Karpas-422 (cell line): ENCODE data around the gene PRR19. TPM values are rescaled to one million over a fixed set of nuclear protein-coding genes. Genes with fewer than 3 reads are reported as not detected.

Experiments
- DNase-seq: peaks from one replicate; pipeline ENCODE4 v3.0.0-alpha.2; 2015
- H2AFZ ChIP-seq: fragments of 200-600 bp; sonication (generic); 2 replicates; pipeline ENCODE4 v1.6.1; 2014; ENCODE audit warnings: antibody characterized with exemption, low read length, mixed read lengths
- H3K27ac ChIP-seq: fragments of 200-600 bp; sonication (generic); 2 replicates; pipeline ENCODE4 v1.5.1; 2014; ENCODE audit warnings: mild to moderate bottlenecking, low read length, moderate library complexity
- H3K27me3 ChIP-seq: fragments of 200-600 bp; sonication (generic); 2 replicates; pipeline ENCODE4 v1.6.1; 2014; ENCODE audit warnings: low read length, mixed read lengths
- H3K36me3 ChIP-seq: fragments of 200-600 bp; sonication (generic); 2 replicates; pipeline ENCODE4 v1.6.1; 2014; ENCODE audit warnings: low read length, mixed read lengths; ENCODE audit not compliant: insufficient read depth
- H3K4me1 ChIP-seq: fragments of 200-600 bp; sonication (generic); 2 replicates; pipeline ENCODE4 v1.6.1; 2014; ENCODE audit warnings: mild to moderate bottlenecking, low read length, mixed read lengths
- H3K4me2 ChIP-seq: fragments of 200-600 bp; sonication (generic); 2 replicates; pipeline ENCODE4 v1.6.1; 2014; ENCODE audit warnings: low read length, low read depth, mild to moderate bottlenecking; ENCODE audit not compliant: poor library complexity, severe bottlenecking
- H3K4me3 ChIP-seq: fragments of 200-600 bp; sonication (generic); 2 replicates; pipeline ENCODE4 v1.5.1; 2014; ENCODE audit warnings: mild to moderate bottlenecking, antibody characterized with exemption, low read length, mixed read lengths
- H3K79me2 ChIP-seq: fragments of 200-600 bp; sonication (generic); 2 replicates; pipeline ENCODE4 v1.6.1; 2014; ENCODE audit warnings: mild to moderate bottlenecking, low read length, mixed read lengths
- H3K9ac ChIP-seq: fragments of 200-600 bp; sonication (generic); 2 replicates; pipeline ENCODE4 v1.6.0; 2014; ENCODE audit warnings: low read length
- H3K9me2 ChIP-seq: fragments of 200-600 bp; sonication (generic), shearing (Covaris generic); replicated peaks from 2 replicates; pipeline ENCODE4 v1.6.0; 2014; ENCODE audit warnings: mild to moderate bottlenecking, low read length, moderate library complexity; ENCODE audit not compliant: insufficient read depth
- H3K9me3 ChIP-seq: fragments of 300-700, 200-600 bp; sonication (generic); 2 replicates; pipeline ENCODE4 v1.6.1; 2014; ENCODE audit warnings: low read length, mixed read lengths
- H4K20me1 ChIP-seq: fragments of 200-600 bp; sonication (generic); 2 replicates; pipeline ENCODE4 v1.6.1; 2014; ENCODE audit warnings: mild to moderate bottlenecking, antibody characterized with exemption, low read length, low read depth; ENCODE audit not compliant: insufficient read depth
- total RNA-seq: library from RNA; depleted of rRNA; stranded (reverse); fragments of >200 nt; shearing (Covaris generic); gene quantifications from 2 replicates; pipeline ENCODE4 v1.2.3, GENCODE V29; 2014; ENCODE audit warnings: low replicate concordance; rRNA removed

PRR19 gene
- total RNA-seq, result 0.25 and 1.2 TPM in 2 replicates

DNA sequence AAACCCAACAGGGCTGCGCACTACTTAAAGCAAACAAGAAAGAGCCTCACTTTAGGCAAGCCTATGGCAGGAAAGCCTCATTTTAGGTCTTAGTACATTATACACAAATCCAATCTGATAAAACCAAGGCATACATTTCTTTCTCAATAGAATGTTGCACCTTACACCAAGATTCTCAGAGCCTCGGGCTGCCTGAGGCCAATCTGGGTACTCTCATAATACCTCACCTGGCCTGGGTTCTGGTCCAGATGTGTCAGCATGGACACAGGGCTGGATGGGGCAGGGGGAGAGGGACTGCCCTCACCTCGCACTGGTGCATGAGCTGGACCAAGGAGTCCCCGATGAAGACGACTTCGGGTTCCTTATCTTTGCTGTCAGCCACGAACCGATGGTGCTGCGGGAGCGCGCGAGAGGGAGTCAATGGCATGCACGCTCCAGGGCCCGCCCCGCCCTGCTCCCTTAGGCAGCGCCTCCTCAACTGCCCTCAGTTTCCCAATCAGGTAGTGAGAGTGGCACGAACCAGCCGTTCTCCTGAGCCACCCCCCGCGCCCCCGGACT is at the start of gene PRR19:
TSS of gene PRR19 (plus strand) at position 487 of the 558 bp plus-strand sequence. CDS start 7,453 bp downstream, outside the sequence.
- DNase-seq, result peak; percentile 62

DNA sequence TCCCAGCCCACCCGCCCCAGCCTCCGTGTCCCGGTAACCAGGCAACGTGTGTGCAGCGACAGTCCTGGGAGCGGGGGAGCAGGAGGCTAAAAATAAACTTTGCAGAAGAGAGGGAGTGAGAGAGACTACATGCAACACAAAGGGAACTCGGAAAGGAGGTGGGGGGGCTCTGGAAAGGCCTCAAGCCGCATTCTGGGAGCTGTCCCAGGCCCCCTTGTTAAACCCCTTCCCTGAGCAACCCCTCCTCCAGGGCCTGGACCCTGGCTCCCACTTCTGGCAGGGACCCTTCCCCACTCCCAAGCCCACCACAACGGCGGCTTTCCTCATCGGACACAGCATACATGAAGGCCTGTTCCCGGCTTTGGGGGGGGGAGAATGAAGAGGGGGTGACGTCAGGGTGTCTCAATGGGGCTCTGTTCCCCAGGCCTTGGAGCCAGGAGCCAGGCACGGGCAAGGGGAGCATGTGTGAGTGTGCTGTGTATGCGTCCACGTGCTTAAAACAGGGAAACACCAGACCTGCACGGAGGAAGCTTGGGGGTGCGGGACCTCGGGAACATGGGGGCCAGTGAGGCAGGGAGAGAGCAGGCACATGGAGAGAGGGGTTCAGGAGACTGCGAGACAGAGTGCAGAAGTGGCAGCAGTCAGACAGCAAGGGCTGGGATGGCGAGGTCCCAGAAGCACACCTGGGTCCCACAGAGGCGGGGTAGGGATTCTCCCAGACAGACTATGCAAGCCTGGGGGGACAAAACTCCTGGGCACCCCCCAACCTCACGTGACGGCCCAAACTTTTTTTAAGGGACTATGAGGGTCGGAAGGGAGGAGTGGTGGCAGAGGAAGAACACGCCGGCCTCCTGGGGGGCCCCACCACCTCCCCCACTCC is 49.3 kb upstream of the PRR19 start:
- peaks cover 43% of the 10 kb centered on the region for H3K79me2 ChIP-seq
- no peak overlapping the region for H2AFZ ChIP-seq

More for the DNA sequence above, at the start of gene PRR19:
- Histone ChIP-seq H3K27me3 (no peaks in the 10 kb centered on the region), H3K79me2 (peaks cover 11% of the 10 kb centered on the region), H3K9ac (peak within 1 kb of the TSS; percentile 89), H3K4me1 (peaks cover 21% of the 10 kb centered on the region), H2AFZ (peak within 1 kb of the TSS; percentile 97), H3K4me2 (peak within 1 kb of the TSS; percentile 84), H3K36me3 (no peaks in the 10 kb centered on the region), H3K9me2 (no peaks in the 10 kb centered on the region), H3K27ac (peak within 1 kb of the TSS; percentile 66), H3K4me3 (peak within 1 kb of the TSS; percentile 77), H3K9me3 (no peaks in the 10 kb centered on the region), H4K20me1 (no peaks in the 10 kb centered on the region)

DNA sequence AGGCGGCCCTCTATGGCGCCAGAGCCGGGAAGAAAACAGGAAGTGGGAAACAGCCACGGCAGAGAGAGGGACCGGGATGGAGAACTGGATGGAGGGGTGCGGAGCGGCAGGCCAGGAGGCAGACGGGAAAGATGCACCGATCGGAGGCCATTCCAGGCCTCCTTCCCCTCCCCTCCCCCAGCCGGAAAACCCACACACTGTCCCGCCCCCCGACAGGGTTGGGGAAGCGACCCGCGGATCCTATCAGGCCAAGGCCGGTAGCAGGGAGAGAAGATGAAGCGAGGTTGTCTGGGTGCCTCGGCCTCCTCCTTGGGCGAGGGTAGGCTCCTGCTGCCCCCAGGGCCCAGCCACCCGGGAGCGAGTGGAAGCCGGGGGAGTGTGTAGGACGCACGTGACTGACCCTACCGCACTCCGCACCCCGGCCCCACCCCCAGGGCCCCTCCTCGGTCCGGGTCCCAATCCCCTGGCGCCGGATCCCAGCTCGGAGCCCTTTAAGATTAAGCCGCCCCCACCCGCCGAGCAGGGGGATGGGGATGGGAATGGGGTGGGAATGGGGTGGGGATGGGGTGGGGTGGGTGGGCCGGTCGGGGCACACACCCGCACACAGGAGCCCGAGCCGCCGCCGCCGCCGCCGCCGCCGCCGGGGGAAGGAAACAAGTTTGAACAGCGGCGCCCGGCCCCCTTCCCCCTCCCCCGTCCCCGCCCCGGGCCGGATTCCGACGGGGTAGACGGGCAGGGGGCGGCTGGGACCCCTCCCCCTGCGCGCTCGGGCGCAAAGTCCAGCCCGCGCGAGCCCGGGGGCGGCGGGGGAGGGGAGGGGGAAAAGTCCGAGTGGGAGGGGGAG is 48.5 kb upstream of the PRR19 start:
- peaks cover 18% of the 10 kb centered on the region for H4K20me1 ChIP-seq
- DNase-seq, result peak; percentile 75
- no peaks in the 10 kb centered on the region for H3K9me2 ChIP-seq
- 0 out of 2 replicates have a peak, but pooled peaks cover 7% of the 10 kb centered on the region for H3K36me3 ChIP-seq
- peak overlapping the region; percentile 86 for H3K4me2 ChIP-seq
- no peaks in the 10 kb centered on the region for H3K9me3 ChIP-seq
- H3K79me2 ChIP-seq, result peaks cover 43% of the 10 kb centered on the region
- H3K4me3 ChIP-seq, result peak overlapping the region; percentile 99
- peak overlapping the region; percentile 99 for H3K9ac ChIP-seq
- peaks cover 26% of the 10 kb centered on the region for H3K4me1 ChIP-seq
- no peaks in the 10 kb centered on the region for H3K27me3 ChIP-seq
- no peak overlapping the region for H2AFZ ChIP-seq
- peak overlapping the region; percentile 89 for H3K27ac ChIP-seq

More for the DNA sequence above, 49.3 kb upstream of the PRR19 start:
- H3K9me2 ChIP-seq, result no peaks in the 10 kb centered on the region
- peak overlapping the region; percentile 89 for H3K27ac ChIP-seq
- peaks cover 26% of the 10 kb centered on the region for H3K4me1 ChIP-seq
- H3K4me3 ChIP-seq, result peak overlapping the region; percentile 99
- DNase-seq, result no peak
- no peaks in the 10 kb centered on the region for H3K9me3 ChIP-seq
- H4K20me1 ChIP-seq, result peaks cover 18% of the 10 kb centered on the region
- peak overlapping the region; percentile 92 for H3K9ac ChIP-seq
- H3K4me2 ChIP-seq, result peak overlapping the region; percentile 86
- H3K27me3 ChIP-seq, result no peaks in the 10 kb centered on the region
- H3K36me3 ChIP-seq, result 0 out of 2 replicates have a peak, but pooled peaks cover 7% of the 10 kb centered on the region

DNA sequence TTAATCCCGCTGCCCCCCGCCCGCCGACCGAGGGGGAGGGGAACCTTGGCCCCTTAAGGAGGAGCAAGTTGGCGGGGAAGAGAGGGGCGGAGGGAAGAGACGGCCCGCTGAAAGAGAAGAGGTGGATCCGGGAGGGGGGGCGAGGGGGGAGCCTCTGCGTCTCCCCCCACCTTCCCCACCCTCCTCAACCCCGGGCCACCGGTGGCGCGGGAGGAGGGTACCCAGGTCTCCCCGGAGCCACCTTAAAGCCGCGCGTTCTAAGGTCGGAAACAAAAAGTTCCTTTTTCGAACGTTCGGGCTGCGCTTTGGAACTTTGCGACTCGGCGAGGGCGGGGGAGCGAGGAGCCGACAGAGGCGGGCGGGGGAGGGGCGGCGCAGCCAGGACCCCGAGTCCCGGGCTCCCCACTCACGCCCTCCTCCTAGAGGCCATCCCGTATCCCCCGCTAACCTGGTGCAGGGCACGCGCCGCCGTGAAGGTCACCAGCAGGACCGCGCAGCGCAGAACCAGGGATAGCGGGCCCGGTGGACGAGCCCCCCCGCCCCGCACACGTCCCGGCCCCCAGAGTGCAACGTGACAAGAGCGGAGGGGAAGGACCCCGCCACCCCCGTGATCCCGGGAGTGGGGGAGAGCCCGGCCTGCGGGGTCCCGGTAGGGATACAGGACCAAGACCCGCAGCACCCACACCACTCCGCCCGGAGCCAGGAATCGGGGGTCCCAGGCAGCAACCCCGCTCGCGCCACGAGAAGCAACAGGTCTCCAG is 47.7 kb upstream of the PRR19 start:
- peak overlapping the region; percentile 89 for H3K27ac ChIP-seq
- peaks cover 43% of the 10 kb centered on the region for H3K79me2 ChIP-seq
- no peaks in the 10 kb centered on the region for H3K27me3 ChIP-seq
- peak overlapping the region; percentile 84 for H3K4me2 ChIP-seq
- no peaks in the 10 kb centered on the region for H3K9me2 ChIP-seq
- peak; percentile 93 for DNase-seq
- H3K36me3 ChIP-seq, result 0 out of 2 replicates have a peak, but pooled peaks cover 7% of the 10 kb centered on the region
- peak overlapping the region; percentile 99 for H3K4me3 ChIP-seq
- H3K9ac ChIP-seq, result peak overlapping the region; percentile 99
- H3K4me1 ChIP-seq, result peaks cover 26% of the 10 kb centered on the region
- H2AFZ ChIP-seq, result no peak overlapping the region
- H3K9me3 ChIP-seq, result no peaks in the 10 kb centered on the region
- H4K20me1 ChIP-seq, result peaks cover 18% of the 10 kb centered on the region

- Histone ChIP-seq H3K9ac (peak within 1 kb of the TSS; percentile 99), H3K9me2 (no peaks in the 10 kb centered on the region), H3K27me3 (no peaks in the 10 kb centered on the region), H2AFZ (peak within 1 kb of the TSS; percentile 20; the same call in 1 of the 2 replicates), H3K4me3 (peak within 1 kb of the TSS; percentile 99), H3K36me3 (0 out of 2 replicates have a peak, but pooled peaks cover 7% of the 10 kb centered on the region), H3K4me1 (peaks cover 26% of the 10 kb centered on the region), H3K27ac (peak within 1 kb of the TSS; percentile 89), H3K9me3 (no peaks in the 10 kb centered on the region), H4K20me1 (peaks cover 18% of the 10 kb centered on the region), H3K4me2 (peak within 1 kb of the TSS; percentile 93), H3K79me2 (peaks cover 43% of the 10 kb centered on the region)
- DNase-seq, result peak; percentile 96
Measured at GRCh38 chr19:42254850-42255765, 46.8 kb upstream of the PRR19 start, which contains the start of gene ERF. TSS of gene ERF (minus strand) at chr19:42255128. CDS start at chr19:42254999, 129 bp downstream.

DNA sequence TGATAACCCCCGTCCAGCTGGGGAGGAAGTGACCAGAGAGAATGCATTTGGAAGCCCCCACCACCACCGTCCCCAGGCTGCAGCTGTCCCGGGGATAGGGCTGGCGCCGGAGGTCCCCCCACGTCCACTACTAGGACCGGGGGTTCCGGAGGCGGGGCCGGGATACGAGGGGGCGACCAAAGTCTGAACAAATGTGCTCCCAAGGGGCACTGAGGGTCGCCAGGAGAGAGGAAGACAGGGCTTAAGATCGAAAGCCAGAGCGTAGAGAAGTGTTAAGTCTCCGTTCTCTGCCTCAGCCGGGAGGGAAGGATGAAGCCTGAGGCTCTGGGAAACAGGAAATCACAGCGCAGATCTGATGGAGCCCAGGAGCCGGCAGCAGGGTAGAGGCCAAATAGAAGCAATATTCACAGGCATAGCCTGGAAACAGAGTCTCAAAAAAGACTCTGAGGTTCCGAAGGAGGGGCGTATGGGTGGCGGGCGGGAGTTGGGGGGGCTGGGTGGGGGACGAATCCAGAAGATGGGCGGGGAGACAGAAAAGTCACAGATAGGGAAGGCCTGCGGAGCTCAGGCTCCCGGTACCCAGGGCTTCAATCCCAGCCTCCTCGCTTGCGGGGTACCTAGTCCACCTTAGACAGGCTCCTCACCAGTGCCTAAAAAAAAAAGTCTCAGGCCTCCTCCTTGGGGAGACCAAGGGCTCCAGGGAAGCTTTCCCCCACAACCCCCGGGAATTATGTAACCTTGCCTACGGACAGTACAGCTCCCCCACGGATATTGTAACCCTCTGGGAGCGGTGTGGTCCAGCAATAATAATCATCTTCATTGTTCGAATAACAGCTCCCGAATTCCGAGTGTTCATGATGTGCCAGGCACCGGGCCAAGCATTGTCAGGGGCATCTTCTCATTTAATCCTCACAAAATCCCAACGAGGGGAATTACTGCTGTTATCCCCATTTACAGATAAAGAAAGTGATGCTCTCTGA is 45.9 kb upstream of the PRR19 start:
- Histone ChIP-seq H3K27me3 (no peaks in the 10 kb centered on the region), H3K4me3 (peak overlapping the region; percentile 99), H2AFZ (peak overlapping the region; percentile 20; the same call in 1 of the 2 replicates), H3K9me3 (no peaks in the 10 kb centered on the region), H4K20me1 (peaks cover 13% of the 10 kb centered on the region), H3K9ac (peak overlapping the region; percentile 80), H3K4me2 (peak overlapping the region; percentile 93), H3K27ac (no peak overlapping the region), H3K9me2 (no peaks in the 10 kb centered on the region), H3K4me1 (peaks cover 26% of the 10 kb centered on the region), H3K36me3 (0 out of 2 replicates have a peak, but pooled peaks cover 3% of the 10 kb centered on the region), H3K79me2 (peaks cover 34% of the 10 kb centered on the region)
- no peak for DNase-seq
